Psoas muscle (tissue), 8 donors: ENCODE data around the gene CD63. TPM values are rescaled to one million over a fixed set of nuclear protein-coding genes. Genes with fewer than 3 reads are reported as not detected.

Source experiments
- ATAC-seq, 4 donors: fragments of 200-7000 bp; cut with Tn5 transposase; one replicate each; pipeline ENCODE4 v1.9.1; 2020; ENCODE audit warnings: moderate library complexity in 3 of 4, mild to moderate bottlenecking in 2 of 4
- DNase-seq, 2 donors: peaks; one replicate each; pipeline ENCODE4 v3.0.0-alpha.2; 2020
- H3K27ac ChIP-seq: fragments of 200-600 bp; one replicate; pipeline ENCODE4 v1.8.0; 2022
- H3K27me3 ChIP-seq, 3 donors: fragments of 200-600 bp in 1 of 3; one replicate each; pipeline versions ENCODE4 v1.6.1 to v1.8.0; 2013 to 2022; ENCODE audit warnings: low read length in 2 of 3, mild to moderate bottlenecking in 2 of 3, moderate library complexity in 1 of 3; ENCODE audit not compliant: insufficient read depth in 3 of 3
- H3K36me3 ChIP-seq, 2 donors: fragments of 200-600 bp in 1 of 2; one replicate each; pipeline versions ENCODE4 v1.6.1 to v1.8.0; 2013 to 2022; ENCODE audit warnings: low read depth in 1 of 2, mild to moderate bottlenecking in 1 of 2, moderate library complexity in 1 of 2; ENCODE audit not compliant: insufficient read depth in 1 of 2
- H3K4me1 ChIP-seq: fragments of 200-600 bp; one replicate; pipeline ENCODE4 v1.8.0; 2022
- H3K4me3 ChIP-seq: fragments of 200-600 bp; one replicate; pipeline ENCODE4 v1.8.0; 2022; ENCODE audit warnings: mild to moderate bottlenecking
- H3K9me3 ChIP-seq: fragments of 200-600 bp; one replicate; pipeline ENCODE4 v1.8.0; 2022
- CTCF ChIP-seq: fragments of 200-600 bp; IDR thresholded peaks from one replicate; pipeline ENCODE4 v1.8.0; 2022; ENCODE audit warnings: antibody characterized with exemption
- whole genome bisulfite sequencing, 3 donors: extraction: QIAGEN DNeasy Blood & Tissue Kit; methylation state at CpG; one replicate each; pipeline versions ENCODE4 v1.1.6 to v1.1.7; 2013; 5-methylcytosine and 5-hydroxymethylcytosine counted together
- intact Hi-C, 2 donors: fragments of 100-400 bp; cut with DNase I; formaldehyde crosslinking; loops; one replicate each; pipeline versions ENCODE4 v1.11.0 to v1.14.2; 2022
- polyA plus RNA-seq, 3 donors: library from polyadenylated mRNA; stranded (reverse); fragments of 200-250 nt; gene quantifications; one replicate each; pipeline ENCODE4 v1.2.3, GENCODE V29; 2013
- total RNA-seq, 4 donors: library from RNA; stranded (reverse); fragmentation: NEBNext Ultra II Directional in 2 of 4; extraction: Animal tissue kit (Norgen Biotek cat#: 25700) in 2 of 4; gene quantifications; one replicate each; pipeline versions ENCODE4 v1.2.1 to v1.2.4, GENCODE V29; 2021 to 2023
- donor health status: healthy with polysubstance abuse.
- donor health status: DM: no; HTN: no; CAD: no; lungs with moderate emphysema.
- donor health status: Bipolar disorder and iron deficiency.
- donor health status: healthy.
- donor health status: DM: yes; HTN: yes; CAD: no.
- donor health status: DM: no; HTN: no; CAD: no.
- donor health status: DM: no; HTN: no; CAD: no.
- donor health status: DM: yes; HTN: yes; CAD: no.

CD63 gene
- total and polyA plus RNA-seq, 7 donors = 592 to 2,407 (median 1,147) TPM

GRCh38 chr12:55711786-55712553 lies 16.8 kb downstream of the CD63 start:
- Histone ChIP-seq H3K4me3 (peak overlapping the region; percentile 85), H3K27me3 (no peaks in the 10 kb centered on the region), H3K36me3 (no peaks in the 10 kb centered on the region), H3K4me1 (peaks cover 58% of the 10 kb centered on the region), H3K27ac (peak overlapping the region; percentile 92), H3K9me3 (no peaks in the 10 kb centered on the region)
- WGBS, 3 donors = 19 to 36% (median 23%) methylated on average over 4 of the region's 4 CpGs
- ATAC-seq = peak in 1 of 4 donors; percentile 14
- no peak for TF ChIP-seq CTCF
- peak; percentile 24 to 61 for DNase-seq
- intact Hi-C loops = no loop called here

GRCh38 chr12:55708695-55709233 lies 20.0 kb downstream of the CD63 start:
- WGBS, 3 donors = 0 to 6% (median 2%) methylated on average over 3 of the region's 3 CpGs
- no peaks in the 10 kb centered on the region for H3K9me3 ChIP-seq
- H3K36me3 ChIP-seq = no peaks in the 10 kb centered on the region
- no peaks in the 10 kb centered on the region for H3K27me3 ChIP-seq
- peak overlapping the region; percentile 85 for H3K4me3 ChIP-seq
- intact Hi-C loops = no loop called here
- DNase-seq (peak; percentile 32 to 63), ATAC-seq (peak in 2 of 4 donors; percentile 11 to 14)
- no peak for TF ChIP-seq CTCF
- peak overlapping the region; percentile 92 for H3K27ac ChIP-seq
- H3K4me1 ChIP-seq = peaks cover 50% of the 10 kb centered on the region

GRCh38 chr12:55707841-55708694 lies 20.7 kb downstream of the CD63 start, which contains the start of gene ITGA7:
TSS of gene ITGA7 (minus strand) at chr12:55707904. CDS start at chr12:55707682, 222 bp downstream.
- Histone ChIP-seq H3K36me3 (no peaks in the 10 kb centered on the region), H3K27ac (peak within 1 kb of the TSS; percentile 92), H3K9me3 (no peaks in the 10 kb centered on the region), H3K4me1 (peaks cover 43% of the 10 kb centered on the region), H3K27me3 (no peaks in the 10 kb centered on the region), H3K4me3 (peak within 1 kb of the TSS; percentile 85)
- intact Hi-C loops = no loop called here
- TF ChIP-seq CTCF = no peak
- DNase-seq (peak; percentile 78 to 93), ATAC-seq (peak; percentile 27 to 44 (median 40))
- WGBS, 3 donors = 1 to 2% (median 1%) methylated on average over 20 to 39 of the region's 39 CpGs

- WGBS, 3 donors = 2 to 6% (median 3%) methylated on average over 22 of the region's 22 CpGs
- peak overlapping the region; percentile 92 for H3K27ac ChIP-seq
- peaks cover 0 to 3% of the 10 kb centered on the region in 2 donors for H3K36me3 ChIP-seq
- intact Hi-C loops = no loop called here
- H3K4me3 ChIP-seq = peak overlapping the region; percentile 85
- H3K27me3 ChIP-seq = no peaks in the 10 kb centered on the region
- peaks cover 42% of the 10 kb centered on the region for H3K4me1 ChIP-seq
- TF ChIP-seq CTCF = no peak
- no peaks in the 10 kb centered on the region for H3K9me3 ChIP-seq
- peak in 2 of 4 donors; percentile 7 to 9 for ATAC-seq
- DNase-seq = peak; percentile 60 to 84
Observed at GRCh38 chr12:55707219-55707671, 21.6 kb downstream of the CD63 start.
